Lung (tissue), 12 donors: ENCODE measurements around the gene KCNH4. TPM values are rescaled to one million over a fixed set of nuclear protein-coding genes. Genes with fewer than 3 reads are reported as not detected.

Experiments
- ATAC-seq: fragments of 200-7000 bp; cut with Tn5 transposase; one replicate; pipeline ENCODE4 v1.9.1; 2020; ENCODE audit warnings: moderate number of reproducible peaks; ENCODE audit not compliant: insufficient read depth, low FRiP score
- DNase-seq, 3 donors: peaks; one replicate each; pipeline ENCODE4 v3.0.0-alpha.2; 2013 to 2017
- H3K27ac ChIP-seq, 2 donors: one replicate each; pipeline ENCODE4 v1.5.1; 2013; ENCODE audit warnings: mild to moderate bottlenecking in 2 of 2, moderate library complexity in 2 of 2, control low read depth in 1 of 2, inconsistent platforms in 1 of 2, low read depth in 1 of 2, low read length in 1 of 2
- H3K27me3 ChIP-seq, 3 donors: one replicate each; pipeline ENCODE4 v1.5.1; 2013; ENCODE audit warnings: low read length in 2 of 3; ENCODE audit not compliant: control insufficient read depth in 3 of 3, insufficient read depth in 3 of 3
- H3K36me3 ChIP-seq, 4 donors: one replicate each; pipeline ENCODE4 v1.5.1; 2013; ENCODE audit warnings: low read length in 4 of 4, mild to moderate bottlenecking in 1 of 4, moderate library complexity in 1 of 4; ENCODE audit not compliant: control insufficient read depth in 4 of 4, insufficient read depth in 4 of 4
- H3K4me1 ChIP-seq, 5 donors: one replicate each; pipeline ENCODE4 v1.5.1; 2013; ENCODE audit warnings: low read length in 5 of 5, mild to moderate bottlenecking in 2 of 5, moderate library complexity in 1 of 5; ENCODE audit not compliant: control insufficient read depth in 5 of 5, insufficient read depth in 5 of 5
- H3K4me3 ChIP-seq: one replicate; pipeline ENCODE4 v1.5.1; 2013; ENCODE audit warnings: mild to moderate bottlenecking, control low read depth, moderate library complexity
- H3K9ac ChIP-seq, 2 donors: one replicate each; pipeline ENCODE4 v1.5.1; 2013; ENCODE audit warnings: low read length in 2 of 2, control low read depth in 1 of 2; ENCODE audit not compliant: insufficient read depth in 1 of 2
- H3K9me3 ChIP-seq, 4 donors: one replicate each; pipeline ENCODE4 v1.5.1; 2013; ENCODE audit warnings: low read length in 3 of 4, mild to moderate bottlenecking in 1 of 4, moderate library complexity in 1 of 4; ENCODE audit not compliant: control insufficient read depth in 4 of 4, insufficient read depth in 3 of 4
- WGBS, 2 donors: extraction: QIAGEN DNeasy Blood & Tissue Kit; methylation state at CpG; one replicate each; pipeline ENCODE4 v1.1.7; 2013; 5-methylcytosine and 5-hydroxymethylcytosine counted together
- polyA plus RNA-seq, 2 donors: library from polyadenylated mRNA; stranded (reverse); fragments of 200-250 nt; gene quantifications; one replicate each; pipeline ENCODE4 v1.2.1, GENCODE V29; 2013
- total RNA-seq, 2 donors: library from RNA; depleted of rRNA in 1 of 2; stranded (reverse); fragments of >200 nt in 1 of 2; gene quantifications; one replicate each; pipeline ENCODE4 v1.2.1, GENCODE V29; 2014 to 2021
- TF ChIP-seq, protein P1 (sequence below): IDR thresholded peaks from 2 replicates; pipeline ENCODE4 v1.5.1; 2012; ENCODE audit warnings: mild to moderate bottlenecking; ENCODE audit errors: control extremely low read depth, extremely low read depth
- donor health status: control.
- donor health status: control.
- donor health status: Bipolar disorder and iron deficiency.
- donor health status: healthy.
- donor health status: DM: yes; HTN: yes; CAD: no.

KCNH4 gene
- total and polyA plus RNA-seq, 4 donors, result 0.04 to 0.57 (median 0.21) TPM

DNA sequence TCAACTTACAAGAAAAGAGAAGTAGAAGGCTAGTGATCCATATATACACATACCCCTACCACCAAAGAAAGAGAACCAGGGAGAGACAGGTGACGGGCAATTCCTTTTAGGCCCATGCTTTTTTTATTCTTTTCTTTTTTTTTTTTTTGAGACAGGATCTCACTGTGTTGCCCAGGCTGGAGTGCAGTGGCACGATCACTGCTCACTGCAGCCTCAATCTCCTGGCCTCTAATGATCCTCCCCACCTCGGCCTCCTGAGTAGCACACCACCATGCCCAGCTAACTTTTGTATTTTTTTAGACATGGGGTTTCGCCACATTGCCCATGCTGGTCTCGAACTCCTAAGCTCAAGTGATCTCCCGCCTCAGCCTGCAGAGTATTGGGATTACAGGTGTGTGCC lies 53.5 kb downstream of the KCNH4 start:
- no peaks in the 10 kb centered on the region for H3K27me3 ChIP-seq
- WGBS, 2 donors, result 86 to 96% methylated on average over 6 of the region's 6 CpGs
- ATAC-seq, result no peak
- H3K4me1 ChIP-seq, result peaks cover 0 to 21% (median 1%) of the 10 kb centered on the region in 5 donors
- no peaks in the 10 kb centered on the region for H3K9me3 ChIP-seq
- TF ChIP-seq, protein P1, sequence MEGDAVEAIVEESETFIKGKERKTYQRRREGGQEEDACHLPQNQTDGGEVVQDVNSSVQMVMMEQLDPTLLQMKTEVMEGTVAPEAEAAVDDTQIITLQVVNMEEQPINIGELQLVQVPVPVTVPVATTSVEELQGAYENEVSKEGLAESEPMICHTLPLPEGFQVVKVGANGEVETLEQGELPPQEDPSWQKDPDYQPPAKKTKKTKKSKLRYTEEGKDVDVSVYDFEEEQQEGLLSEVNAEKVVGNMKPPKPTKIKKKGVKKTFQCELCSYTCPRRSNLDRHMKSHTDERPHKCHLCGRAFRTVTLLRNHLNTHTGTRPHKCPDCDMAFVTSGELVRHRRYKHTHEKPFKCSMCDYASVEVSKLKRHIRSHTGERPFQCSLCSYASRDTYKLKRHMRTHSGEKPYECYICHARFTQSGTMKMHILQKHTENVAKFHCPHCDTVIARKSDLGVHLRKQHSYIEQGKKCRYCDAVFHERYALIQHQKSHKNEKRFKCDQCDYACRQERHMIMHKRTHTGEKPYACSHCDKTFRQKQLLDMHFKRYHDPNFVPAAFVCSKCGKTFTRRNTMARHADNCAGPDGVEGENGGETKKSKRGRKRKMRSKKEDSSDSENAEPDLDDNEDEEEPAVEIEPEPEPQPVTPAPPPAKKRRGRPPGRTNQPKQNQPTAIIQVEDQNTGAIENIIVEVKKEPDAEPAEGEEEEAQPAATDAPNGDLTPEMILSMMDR, result no peak
- no peak for DNase-seq
- H3K9ac ChIP-seq, result no peak overlapping the region
- H3K36me3 ChIP-seq, result peaks cover 7 to 46% (median 29%) of the 10 kb centered on the region in 4 donors
- H3K4me3 ChIP-seq, result no peak overlapping the region
- no peak overlapping the region for H3K27ac ChIP-seq

DNA sequence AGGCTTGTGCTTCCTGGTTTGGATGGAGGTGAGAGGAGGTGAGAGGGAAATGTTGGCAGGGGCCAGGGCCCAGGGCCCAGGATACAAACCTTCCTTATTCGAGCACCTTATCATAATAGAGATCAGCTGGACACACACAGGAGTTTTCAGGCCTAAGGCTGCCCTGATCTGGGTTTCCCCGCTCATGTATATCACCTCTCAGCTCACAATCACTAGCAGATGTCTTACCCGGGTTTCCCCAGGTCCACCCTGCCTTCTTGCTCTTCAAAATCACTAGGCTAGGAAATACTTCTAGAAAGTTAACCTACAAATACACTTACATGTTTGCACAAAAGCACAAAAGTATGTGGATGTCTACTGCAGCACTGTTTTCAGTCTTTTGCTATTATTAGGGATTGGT lies 54.1 kb downstream of the KCNH4 start:
- TF ChIP-seq, protein P1, result no peak
- Histone ChIP-seq H3K4me1 (peaks cover 0 to 21% (median 5%) of the 10 kb centered on the region in 5 donors), H3K27me3 (no peaks in the 10 kb centered on the region), H3K36me3 (peaks cover 7 to 46% (median 29%) of the 10 kb centered on the region in 4 donors), H3K9me3 (no peaks in the 10 kb centered on the region), H3K27ac (no peak overlapping the region), H3K4me3 (no peak overlapping the region), H3K9ac (no peak overlapping the region)
- no peak for ATAC-seq
- WGBS, 2 donors, result 86 to 90% methylated on average over 3 of the region's 3 CpGs
- no peak for DNase-seq

DNA sequence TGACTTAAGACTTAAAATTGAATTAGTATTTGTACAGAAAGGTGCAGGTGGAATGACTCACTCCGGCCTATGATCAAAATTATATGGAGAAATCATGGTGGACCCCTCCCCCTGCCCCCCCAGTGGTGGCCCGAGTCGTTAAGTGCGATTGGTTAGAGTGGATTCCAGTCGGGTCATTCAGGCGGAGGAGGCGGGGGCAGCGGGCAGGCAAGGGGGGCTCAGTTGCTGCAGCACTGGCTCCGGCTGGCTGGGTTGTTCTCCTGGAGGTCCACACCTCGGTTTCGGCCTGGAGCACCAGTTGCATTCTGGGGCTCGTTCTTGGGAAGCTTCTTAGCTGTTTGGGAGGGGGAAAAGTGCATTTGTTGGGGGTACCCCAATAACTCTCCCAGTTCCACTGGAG lies 55.4 kb downstream of the KCNH4 start:
- DNase-seq, result no peak
- 85 to 93% methylated on average over 12 of the region's 12 CpGs for WGBS, 2 donors

More for the DNA sequence above, 55.4 kb downstream of the KCNH4 start:
- no peak overlapping the region for H3K4me3 ChIP-seq
- no peaks in the 10 kb centered on the region for H3K9me3 ChIP-seq
- TF ChIP-seq, protein P1, result no peak
- H3K27ac ChIP-seq, result no peak overlapping the region
- ATAC-seq, result no peak
- no peak overlapping the region for H3K9ac ChIP-seq
- peaks cover 7 to 46% (median 28%) of the 10 kb centered on the region in 4 donors for H3K36me3 ChIP-seq
- H3K27me3 ChIP-seq, result no peaks in the 10 kb centered on the region
- peaks cover 0 to 16% (median 6%) of the 10 kb centered on the region in 5 donors for H3K4me1 ChIP-seq
